ENCODE measurements around the gene FPR1. TPM values are rescaled to one million over a fixed set of nuclear protein-coding genes. Genes with fewer than 3 reads are reported as not detected.

Gene FPR1
- total RNA-seq: 1 to 10 TPM; 1.2 to 1.9 TPM
- 9.5 TPM for polyA plus RNA-seq (2013, experiment 1 of 2)
- 11.5 TPM for polyA plus RNA-seq (2013, experiment 2 of 2)
- 0 to 10.9 (median 0.08) reads per million in 172 experiments for total RNA-seq

- Mint-ChIP-seq H3K4me3 (no peak within 1 kb of the TSS), H3K27ac (no peak within 1 kb of the TSS), H3K36me3 (ENCODE audit: low read depth) (no peaks in the 10 kb centered on the region), H3K27me3 (peaks cover 30% of the 10 kb centered on the region), H3K9me3 (no peaks in the 10 kb centered on the region), H3K4me1 (ENCODE audit: low read depth) (no peaks in the 10 kb centered on the region)
- no peak within 1 kb of the TSS for H3K4me3 ChIP-seq (ENCODE audit: low read length)
- DNase-seq: peak in 2 of 14 experiments; percentile 45 to 59
- H3K4me1 ChIP-seq (ENCODE audit: insufficient read depth, low read length): no peaks in the 10 kb centered on the region
- H3K36me3 ChIP-seq (ENCODE audit: insufficient read depth, low read length): no peaks in the 10 kb centered on the region
- ATAC-seq (ENCODE audit: poor library complexity): no peak
- H3K27me3 ChIP-seq (ENCODE audit: control insufficient read depth in 1 of 2, insufficient read depth in 2 of 2, low read length in 2 of 2): no peaks in the 10 kb centered on the region
- intact Hi-C loops (cut with DNase I, micrococcal nuclease): no loop called here
- POLR2A ChIA-PET: no interaction called here
- H3K27ac ChIP-seq (ENCODE audit: low read depth in 1 of 2, low read length in 2 of 2): no peak within 1 kb of the TSS
- H3K9me3 ChIP-seq (ENCODE audit: control insufficient read depth in 1 of 2, insufficient read depth in 1 of 2, low read length in 2 of 2): peaks cover 0 to under 1% of the 10 kb centered on the region in 2 experiments
- no peak for TF ChIP-seq CTCF (IDR thresholded peaks at IDR 0.05)
- CTCF ChIA-PET: no interaction called here
Measured at GRCh38 chr19:51751655-51752054, at the start of gene FPR1. Gene FPR1 (minus strand): TSS chr19:51751878. CDS start chr19:51746994, 4,884 bp downstream.

- H3K4me1 Mint-ChIP-seq (ENCODE audit: low read depth): no peaks in the 10 kb centered on the region
- peaks cover 23% of the 10 kb centered on the region for H3K27me3 Mint-ChIP-seq
- ChIA-PET POLR2A (no interaction called here), CTCF (no interaction called here)
- Histone ChIP-seq H3K4me1 (ENCODE audit: insufficient read depth, low read length) (no peaks in the 10 kb centered on the region), H3K4me3 (ENCODE audit: low read length) (no peak overlapping the region), H3K27me3 (ENCODE audit: control insufficient read depth in 1 of 2, insufficient read depth in 2 of 2, low read length in 2 of 2) (no peaks in the 10 kb centered on the region), H3K36me3 (ENCODE audit: insufficient read depth, low read length) (no peaks in the 10 kb centered on the region), H3K9me3 (ENCODE audit: control insufficient read depth in 1 of 2, insufficient read depth in 1 of 2, low read length in 2 of 2) (peaks cover 0 to 23% of the 10 kb centered on the region in 2 experiments), H3K27ac (ENCODE audit: low read depth in 1 of 2, low read length in 2 of 2) (no peak overlapping the region)
- H3K4me3 Mint-ChIP-seq: no peak overlapping the region
- DNase-seq: no peak
- no peak for ATAC-seq (ENCODE audit: poor library complexity)
- H3K36me3 Mint-ChIP-seq (ENCODE audit: low read depth): no peaks in the 10 kb centered on the region
- no peak for TF ChIP-seq CTCF (IDR thresholded peaks at IDR 0.05)
- peaks cover 3% of the 10 kb centered on the region for H3K9me3 Mint-ChIP-seq
- intact Hi-C loops (cut with DNase I, micrococcal nuclease): no loop called here
- H3K27ac Mint-ChIP-seq: no peak overlapping the region
Measured at GRCh38 chr19:51800473-51801244, 49.0 kb upstream of the FPR1 start.

- peaks cover 3% of the 10 kb centered on the region for H3K9me3 Mint-ChIP-seq
- H3K27me3 Mint-ChIP-seq: peaks cover 23% of the 10 kb centered on the region
- no peaks in the 10 kb centered on the region for H3K27me3 ChIP-seq (ENCODE audit: control insufficient read depth in 1 of 2, insufficient read depth in 2 of 2, low read length in 2 of 2)
- intact Hi-C loops (cut with DNase I, micrococcal nuclease): no loop called here
- no peaks in the 10 kb centered on the region for H3K36me3 Mint-ChIP-seq (ENCODE audit: low read depth)
- CTCF ChIA-PET: no interaction called here
- H3K9me3 ChIP-seq (ENCODE audit: control insufficient read depth in 1 of 2, insufficient read depth in 1 of 2, low read length in 2 of 2): peaks cover 0 to 27% of the 10 kb centered on the region in 2 experiments
- DNase-seq (no peak), ATAC-seq (ENCODE audit: poor library complexity) (no peak)
- no peaks in the 10 kb centered on the region for H3K36me3 ChIP-seq (ENCODE audit: insufficient read depth, low read length)
- H3K27ac Mint-ChIP-seq: no peak overlapping the region
- no peaks in the 10 kb centered on the region for H3K4me1 Mint-ChIP-seq (ENCODE audit: low read depth)
- TF ChIP-seq CTCF (IDR thresholded peaks at IDR 0.05): no peak
- H3K4me1 ChIP-seq (ENCODE audit: insufficient read depth, low read length): no peaks in the 10 kb centered on the region
- POLR2A ChIA-PET: no interaction called here
- H3K4me3 ChIP-seq (ENCODE audit: low read length): no peak overlapping the region
- no peak overlapping the region for H3K27ac ChIP-seq (ENCODE audit: low read depth in 1 of 2, low read length in 2 of 2)
- no peak overlapping the region for H3K4me3 Mint-ChIP-seq
Measured at GRCh38 chr19:51799774-51800472, 48.2 kb upstream of the FPR1 start.
